ENCODE measurements around the gene KIAA0753. TPM values are rescaled to one million over a fixed set of nuclear protein-coding genes. Genes with fewer than 3 reads are reported as not detected.

Gene KIAA0753
- total and polyA plus RNA-seq, 8 donors = 3.8 to 138 (median 17.6) TPM

DNA sequence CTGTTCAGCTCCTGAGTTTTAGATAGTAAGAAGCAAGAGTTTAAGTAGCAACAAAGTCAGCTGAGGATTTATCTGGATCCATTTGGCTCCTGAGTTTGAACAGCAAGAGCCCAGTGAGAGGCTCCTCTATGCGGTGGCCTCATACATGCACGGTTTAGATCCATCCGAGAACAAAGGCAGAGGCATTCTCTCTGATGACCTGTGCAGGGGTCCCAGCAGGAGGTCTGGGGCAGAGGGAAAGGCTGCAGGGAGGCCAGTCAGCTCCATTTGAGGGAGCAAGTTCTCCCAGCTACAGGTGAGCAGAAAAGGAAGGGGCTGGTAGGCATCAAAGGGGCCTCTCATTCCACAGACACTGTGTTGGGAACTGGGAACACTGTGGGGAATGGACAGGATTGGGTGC is 100.6 kb downstream of the KIAA0753 start:
- no peak overlapping the region for H3K27ac ChIP-seq
- DNase-seq = no peak
- no peaks in the 10 kb centered on the region for H3K27me3 ChIP-seq
- H3K4me3 ChIP-seq = no peak overlapping the region
- H3K4me1 ChIP-seq = no peaks in the 10 kb centered on the region
- peaks cover 0 to 21% (median 7%) of the 10 kb centered on the region in 4 donors for H3K36me3 ChIP-seq
- TF ChIP-seq POLR2A (IDR thresholded peaks at IDR 0.05) (no peak), POLR2AphosphoS5 (IDR thresholded peaks at IDR 0.05) (no peak), CTCF (IDR thresholded peaks at IDR 0.05) (no peak), EP300 (IDR thresholded peaks at IDR 0.05) (no peak)
- intact Hi-C loops (cut with DNase I; ENCODE audit: low total_unique reads) = no loop called here
- WGBS, 5 donors = 61 to 80% (median 71%) methylated on average over 3 of the region's 3 CpGs
- H3K9me3 ChIP-seq = peaks cover 0 to 5% (median 0%) of the 10 kb centered on the region in 4 donors

DNA sequence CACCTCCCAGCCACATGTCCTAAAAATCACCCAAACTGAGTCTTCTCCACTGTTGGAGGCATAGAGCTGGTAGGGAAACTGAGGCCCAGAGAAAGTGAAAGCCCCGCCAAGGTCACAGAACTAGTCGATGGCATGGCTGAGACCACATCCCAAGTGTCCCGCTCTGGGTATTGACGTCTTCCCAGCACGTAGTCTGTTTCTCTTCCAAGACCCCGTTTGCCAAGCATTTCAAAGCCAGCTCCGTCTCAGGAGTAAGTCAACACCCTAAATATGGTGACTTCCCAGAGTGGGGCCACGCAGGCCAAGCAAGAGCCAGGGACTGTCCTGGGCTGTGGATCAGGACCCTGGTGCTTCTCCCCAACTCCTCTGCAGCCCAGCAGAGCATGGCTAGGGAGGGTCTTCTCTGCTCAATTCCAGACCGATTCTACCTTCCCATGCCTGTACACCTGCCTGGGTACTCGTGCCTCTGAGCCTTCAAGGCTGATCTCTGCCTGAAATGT is 103.9 kb downstream of the KIAA0753 start:
- H3K27ac ChIP-seq = peak overlapping the region in 1 of 5 donors; percentile 65
- intact Hi-C loops (cut with DNase I; ENCODE audit: low total_unique reads) = no loop called here
- H3K9me3 ChIP-seq = peaks cover 0 to 5% (median 0%) of the 10 kb centered on the region in 4 donors
- peaks cover 0 to 21% (median 7%) of the 10 kb centered on the region in 4 donors for H3K36me3 ChIP-seq
- H3K4me1 ChIP-seq = no peaks in the 10 kb centered on the region
- TF ChIP-seq POLR2AphosphoS5 (IDR thresholded peaks at IDR 0.05) = no peak
- no peak for TF ChIP-seq CTCF (IDR thresholded peaks at IDR 0.05)
- no peak for TF ChIP-seq EP300 (IDR thresholded peaks at IDR 0.05)
- TF ChIP-seq POLR2A (IDR thresholded peaks at IDR 0.05) = no peak
- DNase-seq = peak in 1 of 2 donors; percentile 9
- 87 to 98% (median 92%) methylated on average over 9 to 10 of the region's 10 CpGs for WGBS, 5 donors
- H3K4me3 ChIP-seq = no peak overlapping the region
- no peaks in the 10 kb centered on the region for H3K27me3 ChIP-seq

DNA sequence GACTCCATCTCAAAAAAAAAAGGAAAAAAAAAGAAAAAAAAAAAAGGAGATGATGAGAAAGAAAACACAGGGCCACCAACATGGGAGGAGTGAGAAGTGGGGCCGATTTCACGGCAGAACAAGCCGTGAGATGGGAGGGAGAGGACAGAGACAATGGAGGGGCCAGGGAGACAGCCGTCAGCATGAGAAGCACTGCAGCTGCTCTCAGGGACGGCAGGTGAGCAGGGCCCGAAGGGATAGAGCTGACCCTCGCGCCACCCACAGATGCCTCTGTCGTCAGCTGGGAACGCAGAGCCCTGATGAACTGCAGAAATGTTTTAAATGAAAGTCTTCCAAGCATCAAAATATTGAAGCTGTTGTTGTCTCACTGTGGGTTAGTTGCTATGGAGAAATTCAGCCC is 104.5 kb downstream of the KIAA0753 start:
- Histone ChIP-seq H3K27ac (peak overlapping the region in 1 of 5 donors; percentile 65), H3K9me3 (peaks cover 0 to 5% (median 0%) of the 10 kb centered on the region in 4 donors), H3K4me3 (no peak overlapping the region), H3K4me1 (no peaks in the 10 kb centered on the region), H3K27me3 (no peaks in the 10 kb centered on the region), H3K36me3 (peaks cover 0 to 21% (median 7%) of the 10 kb centered on the region in 4 donors)
- peak in 1 of 2 donors; percentile 16 for DNase-seq
- TF ChIP-seq POLR2AphosphoS5 (IDR thresholded peaks at IDR 0.05) = no peak
- no peak for TF ChIP-seq POLR2A (IDR thresholded peaks at IDR 0.05)
- no peak for TF ChIP-seq CTCF (IDR thresholded peaks at IDR 0.05)
- no peak for TF ChIP-seq EP300 (IDR thresholded peaks at IDR 0.05)
- 75 to 91% (median 84%) methylated on average over 10 of the region's 10 CpGs for WGBS, 5 donors
- intact Hi-C loops (cut with DNase I; ENCODE audit: low total_unique reads) = no loop called here

DNA sequence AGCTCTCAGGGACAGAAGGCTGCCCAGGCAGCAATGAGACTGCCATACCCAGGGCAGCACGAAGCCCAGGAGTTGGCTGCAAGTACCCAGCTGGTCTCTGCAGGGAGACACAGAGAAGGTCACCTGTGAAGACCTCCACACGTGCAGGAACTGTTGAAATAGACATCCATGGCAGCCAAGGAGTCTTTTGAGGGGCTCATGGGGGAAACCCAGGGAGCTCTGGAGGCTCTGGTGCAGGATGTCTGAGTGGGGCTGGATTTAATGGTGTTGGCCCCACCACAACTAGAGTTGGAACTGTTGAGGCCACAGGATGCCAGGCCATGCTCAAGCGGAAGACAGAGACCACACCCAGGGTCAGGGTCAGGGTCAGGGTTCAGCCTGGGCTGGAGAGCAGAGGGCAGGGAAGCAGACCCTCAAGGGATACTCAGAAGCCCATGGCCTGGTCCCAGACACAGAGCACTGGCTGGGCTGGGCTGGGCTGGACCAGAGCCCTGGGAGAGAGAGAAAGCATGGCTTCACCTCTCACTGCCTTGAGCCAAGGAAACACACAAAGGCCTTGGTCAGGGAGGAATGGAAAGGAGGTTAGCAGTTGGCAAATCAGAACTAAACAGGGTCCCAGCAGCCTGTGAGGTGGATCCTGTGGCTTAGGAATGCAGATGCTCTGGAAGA is 105.5 kb downstream of the KIAA0753 start:
- TF ChIP-seq CTCF (IDR thresholded peaks at IDR 0.05) = no peak
- TF ChIP-seq EP300 (IDR thresholded peaks at IDR 0.05) = no peak
- no peak for TF ChIP-seq POLR2AphosphoS5 (IDR thresholded peaks at IDR 0.05)
- no peak for TF ChIP-seq POLR2A (IDR thresholded peaks at IDR 0.05)
- peaks cover 0 to 21% (median 7%) of the 10 kb centered on the region in 4 donors for H3K36me3 ChIP-seq
- H3K27ac ChIP-seq = peak overlapping the region in 1 of 5 donors; percentile 65
- WGBS, 5 donors = 56 to 77% (median 68%) methylated on average over 2 to 3 of the region's 3 CpGs
- no peaks in the 10 kb centered on the region for H3K4me1 ChIP-seq
- peaks cover 0 to 5% (median 0%) of the 10 kb centered on the region in 4 donors for H3K9me3 ChIP-seq
- intact Hi-C loops (cut with DNase I; ENCODE audit: low total_unique reads) = no loop called here
- H3K27me3 ChIP-seq = no peaks in the 10 kb centered on the region
- H3K4me3 ChIP-seq = no peak overlapping the region
- no peak for DNase-seq
